CD4-positive, alpha-beta T cell treated with Interleukin-1 beta for 1 hour (primary cell): Measurements from ENCODE around the gene SLC6A8.
A peak's percentile ranks its signal among the peaks of the same experiment; 100 is the strongest.

ENCODE experiments used
- DNase-seq, 2 donors: peaks; one replicate each; pipeline ENCODE4 v3.0.0-alpha.2; 2020 to 2022

SLC6A8 gene

GRCh38 chrX:153648358-153649177 lies 39.2 kb upstream of the SLC6A8 start:
- DNase-seq = no peak

GRCh38 chrX:153649178-153649914 lies 38.4 kb upstream of the SLC6A8 start:
- DNase-seq = peak; percentile 22 to 47

- no peak for DNase-seq
Observed at GRCh38 chrX:153649915-153650782, 37.6 kb upstream of the SLC6A8 start.

GRCh38 chrX:153650959-153651358 lies 36.8 kb upstream of the SLC6A8 start:
- no peak for DNase-seq

- DNase-seq = no peak
Observed at GRCh38 chrX:153651540-153652079, 36.1 kb upstream of the SLC6A8 start.

- no peak for DNase-seq
Observed at GRCh38 chrX:153653556-153653955, 34.2 kb upstream of the SLC6A8 start.

GRCh38 chrX:153657161-153657560 lies 30.6 kb upstream of the SLC6A8 start:
- DNase-seq = no peak

- DNase-seq = no peak
Observed at GRCh38 chrX:153659268-153659667, 28.5 kb upstream of the SLC6A8 start.

- DNase-seq = peak; percentile 52 to 61
Observed at GRCh38 chrX:153662266-153662665, 25.5 kb upstream of the SLC6A8 start.

GRCh38 chrX:153665726-153666306 lies 21.9 kb upstream of the SLC6A8 start:
- DNase-seq = no peak

- DNase-seq = no peak
Observed at GRCh38 chrX:153667281-153667955, 20.3 kb upstream of the SLC6A8 start.

- peak; percentile 70 to 74 for DNase-seq
Observed at GRCh38 chrX:153667956-153668396, 19.8 kb upstream of the SLC6A8 start.

- DNase-seq = no peak
Observed at GRCh38 chrX:153668423-153669173, 19.1 kb upstream of the SLC6A8 start.

GRCh38 chrX:153669174-153669890 lies 18.4 kb upstream of the SLC6A8 start:
- peak; percentile 32 to 39 for DNase-seq

- DNase-seq = no peak
Observed at GRCh38 chrX:153669901-153670731, 17.6 kb upstream of the SLC6A8 start.

- DNase-seq = no peak
Observed at GRCh38 chrX:153670748-153671588, 16.8 kb upstream of the SLC6A8 start.

- DNase-seq = no peak
Observed at GRCh38 chrX:153671589-153672530, 15.9 kb upstream of the SLC6A8 start.
